HL-60 (cell line): ENCODE measurements around the gene WDR7.

ENCODE experiments used
- DNase-seq, 2 experiments: peaks; one replicate each; pipeline ENCODE4 v3.0.0-alpha.2; 2010 to 2020; ENCODE audit warnings: low read depth in 1 of 2, low spot score in 1 of 2
- H3K27ac ChIP-seq: fragments of 250-450 bp; sonication (Bioruptor Pico); replicated peaks from 2 replicates; pipeline ENCODE4 v1.5.1; 2020; ENCODE audit warnings: mild to moderate bottlenecking, moderate library complexity
- H3K27me3 ChIP-seq: fragments of 250-450 bp; sonication (Bioruptor Pico); 2 replicates; pipeline ENCODE4 v1.5.1; 2021; ENCODE audit warnings: mild to moderate bottlenecking, moderate library complexity; ENCODE audit not compliant: insufficient read depth, poor library complexity, severe bottlenecking
- H3K4me3 ChIP-seq: replicated peaks from 2 replicates; pipeline ENCODE4 v1.5.1; 2011; ENCODE audit warnings: mild to moderate bottlenecking, control low read depth, low read length; ENCODE audit not compliant: insufficient read depth
- GABPA ChIP-seq: IDR thresholded peaks from 2 replicates; pipeline ENCODE4 v1.6.1; 2012; ENCODE audit warnings: low read depth
- POLR2AphosphoS5 ChIP-seq: IDR thresholded peaks from 2 replicates; pipeline ENCODE4 v1.6.1; 2012; ENCODE audit warnings: low read depth
- SPI1 ChIP-seq: IDR thresholded peaks from 2 replicates; pipeline ENCODE4 v1.6.1; 2012; ENCODE audit warnings: low read depth, mild to moderate bottlenecking, borderline replicate concordance
- TF ChIP-seq, protein P1 (sequence below): IDR thresholded peaks from 2 replicates; pipeline ENCODE4 v1.6.1; 2012; ENCODE audit warnings: low read depth; ENCODE audit not compliant: insufficient replicate concordance
- TF ChIP-seq, protein P2 (sequence below): IDR thresholded peaks from one replicate; pipeline ENCODE4 v1.5.1; 2011; ENCODE audit warnings: low read length, control low read depth, inconsistent platforms; ENCODE audit not compliant: insufficient read depth

The WDR7 gene

DNA sequence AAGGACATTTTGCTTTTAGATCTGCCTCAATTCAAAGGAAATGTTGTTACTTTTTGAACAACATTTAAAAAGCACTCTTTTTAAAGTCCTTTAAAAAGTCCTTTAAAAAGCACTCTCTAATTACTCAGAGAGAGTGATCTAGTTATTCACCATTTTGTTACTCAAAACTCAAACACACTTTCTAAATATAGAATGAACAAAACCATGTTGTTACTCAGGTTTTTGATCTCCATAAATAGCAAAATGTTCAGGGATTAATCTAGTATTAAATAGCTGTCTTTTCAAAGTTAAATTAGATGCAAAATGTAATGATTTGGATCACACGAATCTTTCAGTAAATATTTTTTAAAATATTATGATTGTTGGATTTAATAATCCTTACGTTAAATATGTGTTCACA, 352.2 kb downstream of the WDR7 start:
- Histone ChIP-seq H3K4me3 (no peak overlapping the region), H3K27me3 (no peaks in the 10 kb centered on the region), H3K27ac (no peak overlapping the region)
- no peak for DNase-seq
- TF ChIP-seq, protein P1, sequence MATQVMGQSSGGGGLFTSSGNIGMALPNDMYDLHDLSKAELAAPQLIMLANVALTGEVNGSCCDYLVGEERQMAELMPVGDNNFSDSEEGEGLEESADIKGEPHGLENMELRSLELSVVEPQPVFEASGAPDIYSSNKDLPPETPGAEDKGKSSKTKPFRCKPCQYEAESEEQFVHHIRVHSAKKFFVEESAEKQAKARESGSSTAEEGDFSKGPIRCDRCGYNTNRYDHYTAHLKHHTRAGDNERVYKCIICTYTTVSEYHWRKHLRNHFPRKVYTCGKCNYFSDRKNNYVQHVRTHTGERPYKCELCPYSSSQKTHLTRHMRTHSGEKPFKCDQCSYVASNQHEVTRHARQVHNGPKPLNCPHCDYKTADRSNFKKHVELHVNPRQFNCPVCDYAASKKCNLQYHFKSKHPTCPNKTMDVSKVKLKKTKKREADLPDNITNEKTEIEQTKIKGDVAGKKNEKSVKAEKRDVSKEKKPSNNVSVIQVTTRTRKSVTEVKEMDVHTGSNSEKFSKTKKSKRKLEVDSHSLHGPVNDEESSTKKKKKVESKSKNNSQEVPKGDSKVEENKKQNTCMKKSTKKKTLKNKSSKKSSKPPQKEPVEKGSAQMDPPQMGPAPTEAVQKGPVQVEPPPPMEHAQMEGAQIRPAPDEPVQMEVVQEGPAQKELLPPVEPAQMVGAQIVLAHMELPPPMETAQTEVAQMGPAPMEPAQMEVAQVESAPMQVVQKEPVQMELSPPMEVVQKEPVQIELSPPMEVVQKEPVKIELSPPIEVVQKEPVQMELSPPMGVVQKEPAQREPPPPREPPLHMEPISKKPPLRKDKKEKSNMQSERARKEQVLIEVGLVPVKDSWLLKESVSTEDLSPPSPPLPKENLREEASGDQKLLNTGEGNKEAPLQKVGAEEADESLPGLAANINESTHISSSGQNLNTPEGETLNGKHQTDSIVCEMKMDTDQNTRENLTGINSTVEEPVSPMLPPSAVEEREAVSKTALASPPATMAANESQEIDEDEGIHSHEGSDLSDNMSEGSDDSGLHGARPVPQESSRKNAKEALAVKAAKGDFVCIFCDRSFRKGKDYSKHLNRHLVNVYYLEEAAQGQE, result no peak
- TF ChIP-seq GABPA (no peak), POLR2AphosphoS5 (no peak), SPI1 (no peak)
- TF ChIP-seq, protein P2, sequence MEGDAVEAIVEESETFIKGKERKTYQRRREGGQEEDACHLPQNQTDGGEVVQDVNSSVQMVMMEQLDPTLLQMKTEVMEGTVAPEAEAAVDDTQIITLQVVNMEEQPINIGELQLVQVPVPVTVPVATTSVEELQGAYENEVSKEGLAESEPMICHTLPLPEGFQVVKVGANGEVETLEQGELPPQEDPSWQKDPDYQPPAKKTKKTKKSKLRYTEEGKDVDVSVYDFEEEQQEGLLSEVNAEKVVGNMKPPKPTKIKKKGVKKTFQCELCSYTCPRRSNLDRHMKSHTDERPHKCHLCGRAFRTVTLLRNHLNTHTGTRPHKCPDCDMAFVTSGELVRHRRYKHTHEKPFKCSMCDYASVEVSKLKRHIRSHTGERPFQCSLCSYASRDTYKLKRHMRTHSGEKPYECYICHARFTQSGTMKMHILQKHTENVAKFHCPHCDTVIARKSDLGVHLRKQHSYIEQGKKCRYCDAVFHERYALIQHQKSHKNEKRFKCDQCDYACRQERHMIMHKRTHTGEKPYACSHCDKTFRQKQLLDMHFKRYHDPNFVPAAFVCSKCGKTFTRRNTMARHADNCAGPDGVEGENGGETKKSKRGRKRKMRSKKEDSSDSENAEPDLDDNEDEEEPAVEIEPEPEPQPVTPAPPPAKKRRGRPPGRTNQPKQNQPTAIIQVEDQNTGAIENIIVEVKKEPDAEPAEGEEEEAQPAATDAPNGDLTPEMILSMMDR, result no peak

DNA sequence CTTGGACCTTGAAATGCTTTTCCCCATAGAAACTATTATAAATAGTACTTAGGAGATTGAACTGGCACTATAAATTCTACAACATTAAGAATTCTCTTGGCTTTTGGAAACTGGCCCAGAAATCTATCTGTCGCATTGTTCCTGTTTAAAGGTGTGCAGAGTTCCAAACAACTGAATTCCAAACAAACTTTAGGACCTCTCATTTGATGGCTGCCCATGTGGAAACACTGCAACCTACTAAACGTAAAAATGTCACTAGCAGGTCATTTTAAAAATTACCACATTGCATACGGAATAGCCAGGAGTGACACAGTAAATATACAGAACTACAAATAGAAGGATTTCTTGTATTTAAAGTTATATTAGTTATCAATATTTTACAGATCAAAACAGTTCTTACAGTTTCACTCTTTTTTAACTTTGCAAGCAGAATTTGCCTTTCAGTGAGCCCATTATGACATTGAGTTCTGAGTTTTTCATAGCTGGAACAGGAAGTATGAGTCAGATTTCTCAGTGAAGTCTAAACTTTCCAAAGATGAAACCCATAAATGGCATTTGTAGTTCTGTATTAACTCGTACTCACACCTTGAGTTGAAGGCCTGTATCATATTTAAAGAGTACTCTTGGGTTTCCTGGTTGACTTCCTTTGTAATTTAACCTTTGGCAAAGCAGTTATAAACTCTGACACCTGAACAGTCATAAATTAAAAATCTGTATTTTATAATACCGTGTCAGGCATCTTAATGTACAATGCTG, 353.4 kb downstream of the WDR7 start:
- TF ChIP-seq SPI1 (no peak), POLR2AphosphoS5 (no peak), GABPA (no peak)
- TF ChIP-seq, protein P1, result no peak
- TF ChIP-seq, protein P2, result no peak
- DNase-seq, result no peak
- H3K27ac ChIP-seq, result no peak overlapping the region
- H3K4me3 ChIP-seq, result no peak overlapping the region
- H3K27me3 ChIP-seq, result no peaks in the 10 kb centered on the region

DNA sequence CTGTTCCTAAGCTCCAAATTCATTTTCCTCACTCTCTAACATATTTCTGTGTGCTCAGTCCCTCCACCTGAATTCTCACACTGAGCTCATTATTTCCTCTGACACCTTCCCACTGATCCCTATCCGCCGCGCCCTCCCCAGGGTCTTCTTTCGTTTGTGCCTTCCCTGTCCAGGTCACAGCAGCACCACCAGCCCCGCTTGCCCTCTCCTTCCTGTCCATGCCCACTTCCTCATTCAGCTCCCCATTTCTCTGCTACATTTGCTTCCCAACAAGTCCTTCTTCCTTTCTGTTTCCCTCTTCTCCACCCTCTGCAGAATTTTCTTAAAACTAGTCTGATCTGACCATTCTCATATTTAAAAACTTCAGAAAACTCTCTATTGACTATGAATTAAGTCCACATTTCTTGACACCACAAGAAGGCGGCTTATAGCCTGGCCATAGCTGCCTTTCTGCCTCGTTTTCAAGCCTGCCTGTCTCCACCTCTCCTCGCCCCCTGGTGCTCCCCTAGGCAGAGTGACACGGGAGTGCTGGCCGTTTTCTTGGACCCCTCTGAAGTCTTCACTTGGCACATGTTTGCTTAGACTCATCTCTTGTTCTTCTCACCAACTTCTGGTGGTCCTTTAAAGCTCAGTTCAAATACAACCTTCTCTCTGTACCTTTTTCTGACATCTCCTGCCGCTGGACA, 357.0 kb downstream of the WDR7 start:
- Histone ChIP-seq H3K27ac (no peak overlapping the region), H3K27me3 (no peaks in the 10 kb centered on the region), H3K4me3 (no peak overlapping the region)
- TF ChIP-seq POLR2AphosphoS5 (no peak), GABPA (no peak), SPI1 (peak; percentile 97)
- TF ChIP-seq, protein P1, result no peak
- TF ChIP-seq, protein P2, result no peak
- DNase-seq, result peak in 1 of 2 experiments; percentile 54
